ENCODE measurements around the gene ZNF605.
"Not testable (repeated sequence)": the region's sequence is repeated elsewhere in the genome, so short reads cannot be mapped to it uniquely, and the experiment has no call there.

ZNF605 gene

GRCh38 chr12:132956011-132956788, at the start of gene ZNF605:
TSS of gene ZNF605 (minus strand) at chr12:132956306. CDS start at chr12:132945635, 10,671 bp downstream.
- peak; percentile 94 for DNase-seq (ENCODE audit: low read depth)
- peak; percentile 83 for TF ChIP-seq MYC (IDR thresholded peaks at IDR 0.05; ENCODE audit: low read depth, low read length)
- peak; percentile 50 for TF ChIP-seq MAX (IDR thresholded peaks at IDR 0.05; ENCODE audit: low read depth, low read length)
- TF ChIP-seq, protein P1, sequence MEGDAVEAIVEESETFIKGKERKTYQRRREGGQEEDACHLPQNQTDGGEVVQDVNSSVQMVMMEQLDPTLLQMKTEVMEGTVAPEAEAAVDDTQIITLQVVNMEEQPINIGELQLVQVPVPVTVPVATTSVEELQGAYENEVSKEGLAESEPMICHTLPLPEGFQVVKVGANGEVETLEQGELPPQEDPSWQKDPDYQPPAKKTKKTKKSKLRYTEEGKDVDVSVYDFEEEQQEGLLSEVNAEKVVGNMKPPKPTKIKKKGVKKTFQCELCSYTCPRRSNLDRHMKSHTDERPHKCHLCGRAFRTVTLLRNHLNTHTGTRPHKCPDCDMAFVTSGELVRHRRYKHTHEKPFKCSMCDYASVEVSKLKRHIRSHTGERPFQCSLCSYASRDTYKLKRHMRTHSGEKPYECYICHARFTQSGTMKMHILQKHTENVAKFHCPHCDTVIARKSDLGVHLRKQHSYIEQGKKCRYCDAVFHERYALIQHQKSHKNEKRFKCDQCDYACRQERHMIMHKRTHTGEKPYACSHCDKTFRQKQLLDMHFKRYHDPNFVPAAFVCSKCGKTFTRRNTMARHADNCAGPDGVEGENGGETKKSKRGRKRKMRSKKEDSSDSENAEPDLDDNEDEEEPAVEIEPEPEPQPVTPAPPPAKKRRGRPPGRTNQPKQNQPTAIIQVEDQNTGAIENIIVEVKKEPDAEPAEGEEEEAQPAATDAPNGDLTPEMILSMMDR (IDR thresholded peaks at IDR 0.05; ENCODE audit: low read depth, low read length) = no peak
- peak; percentile 45 for TF ChIP-seq POLR2A (IDR thresholded peaks at IDR 0.05; ENCODE audit: extremely low read depth, insufficient read length)
- peak within 1 kb of the TSS; percentile 91 for H3K4me3 ChIP-seq (ENCODE audit: low read depth, low read length)

- no peak overlapping the region for H3K4me3 ChIP-seq (ENCODE audit: low read depth, low read length)
- no peak for TF ChIP-seq MAX (IDR thresholded peaks at IDR 0.05; ENCODE audit: low read depth, low read length)
- TF ChIP-seq POLR2A (IDR thresholded peaks at IDR 0.05; ENCODE audit: extremely low read depth, insufficient read length) = no peak
- no peak for TF ChIP-seq MYC (IDR thresholded peaks at IDR 0.05; ENCODE audit: low read depth, low read length)
- TF ChIP-seq, protein P1 (IDR thresholded peaks at IDR 0.05; ENCODE audit: low read depth, low read length) = no peak
Observed at GRCh38 chr12:132998741-132999140, 42.6 kb upstream of the ZNF605 start.

GRCh38 chr12:132986885-132987225, 30.7 kb upstream of the ZNF605 start:
- H3K4me3 ChIP-seq (ENCODE audit: low read depth, low read length) = peak overlapping the region; percentile 91
- peak; percentile 47 for DNase-seq (ENCODE audit: low read depth)
- no peak for TF ChIP-seq MYC (IDR thresholded peaks at IDR 0.05; ENCODE audit: low read depth, low read length)
- no peak for TF ChIP-seq MAX (IDR thresholded peaks at IDR 0.05; ENCODE audit: low read depth, low read length)
- TF ChIP-seq POLR2A (IDR thresholded peaks at IDR 0.05; ENCODE audit: extremely low read depth, insufficient read length) = no peak
- TF ChIP-seq, protein P1 (IDR thresholded peaks at IDR 0.05; ENCODE audit: low read depth, low read length) = no peak

More at GRCh38 chr12:132998741-132999140, 42.6 kb upstream of the ZNF605 start:
- peak; percentile 11 for DNase-seq (ENCODE audit: low read depth)

DNA sequence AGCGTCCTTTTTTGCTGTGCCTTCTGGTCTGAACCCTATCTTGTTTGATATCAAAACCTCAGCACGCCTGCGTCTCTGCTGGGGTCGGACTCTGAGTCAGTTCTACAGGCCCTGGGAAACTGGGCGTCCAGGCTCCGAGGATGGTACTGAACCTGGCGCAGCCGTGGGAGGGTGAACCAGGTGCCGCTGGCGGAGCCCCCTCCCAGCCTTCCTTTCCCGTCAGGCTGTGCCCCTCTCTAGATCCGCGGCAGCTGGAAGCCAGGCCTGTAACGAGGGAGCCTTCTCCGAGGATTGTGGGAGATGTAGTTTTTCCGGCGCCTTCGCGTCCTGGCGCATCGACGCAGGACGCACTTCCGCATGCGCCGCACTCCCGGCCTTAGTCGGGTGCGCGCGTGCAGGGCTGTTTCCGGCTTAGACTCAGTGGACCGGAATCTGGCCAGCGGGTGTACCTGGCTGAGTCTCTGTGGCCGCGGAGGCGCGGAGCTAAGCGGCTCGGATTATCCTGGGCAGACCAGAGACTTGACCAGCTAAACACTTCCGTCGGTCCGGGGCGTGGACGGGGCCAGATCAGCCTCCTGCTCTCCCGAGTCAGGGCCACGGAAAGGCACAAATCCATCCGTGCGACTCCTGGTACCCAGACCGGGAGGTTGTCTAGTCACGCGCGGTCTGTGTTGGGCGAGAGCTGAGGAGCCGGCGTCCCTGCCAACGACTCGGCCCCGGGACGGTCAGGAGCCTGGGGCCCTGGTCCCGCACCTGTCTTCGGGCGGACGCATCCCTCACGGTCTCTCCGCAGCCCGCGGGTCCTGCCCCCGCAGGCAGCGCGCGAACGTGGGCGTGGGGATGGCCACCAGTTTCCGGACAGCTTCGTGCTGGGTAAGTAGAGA, 30.1 kb upstream of the ZNF605 start, which contains the start of gene ZNF26:
Gene ZNF26 (plus strand): TSS at position 367 of the 884 bp plus-strand sequence. CDS start 474 bp downstream, at position 841.
- peak; percentile 97 for DNase-seq (ENCODE audit: low read depth)
- TF ChIP-seq MAX (IDR thresholded peaks at IDR 0.05; ENCODE audit: low read depth, low read length) = peak; percentile 95
- TF ChIP-seq POLR2A (IDR thresholded peaks at IDR 0.05; ENCODE audit: extremely low read depth, insufficient read length) = peak; percentile 86
- peak; percentile 98 for TF ChIP-seq MYC (IDR thresholded peaks at IDR 0.05; ENCODE audit: low read depth, low read length)
- TF ChIP-seq, protein P1 (IDR thresholded peaks at IDR 0.05; ENCODE audit: low read depth, low read length) = no peak
- peak within 1 kb of the TSS; percentile 91 for H3K4me3 ChIP-seq (ENCODE audit: low read depth, low read length)

DNA sequence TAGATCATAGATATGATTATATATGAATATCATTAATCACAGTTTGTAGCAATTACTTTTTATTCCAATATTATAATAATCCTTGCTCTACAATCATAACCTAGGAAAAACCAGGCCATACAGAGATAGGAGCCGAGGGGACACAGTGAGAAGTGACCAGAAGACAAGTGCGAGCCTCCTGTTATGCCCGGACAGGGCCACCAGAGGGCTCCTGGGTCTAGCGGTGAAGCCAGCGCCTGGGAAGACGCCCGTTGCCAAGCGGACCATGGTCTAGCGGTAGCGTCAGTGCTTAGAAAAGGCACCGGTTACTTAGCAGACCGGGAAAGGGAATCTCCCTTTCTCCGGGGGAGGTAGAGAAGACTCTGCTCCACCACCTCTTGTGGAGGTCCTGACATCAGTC, 20.8 kb upstream of the ZNF605 start:
- TF ChIP-seq, protein P1 (IDR thresholded peaks at IDR 0.05; ENCODE audit: low read depth, low read length) = peak; percentile 31
- H3K4me3 ChIP-seq (ENCODE audit: low read depth, low read length) = not testable (repeated sequence)
- peak; percentile 27 for DNase-seq (ENCODE audit: low read depth)
